ENCODE measurements around the gene SDC4. TPM values are rescaled to one million over a fixed set of nuclear protein-coding genes. Genes with fewer than 3 reads are reported as not detected.

The SDC4 gene
- total and polyA plus RNA-seq, 9 of the 15 experiments (the other 6 are each of a cell fraction or from before 2014, with no cell fraction given): 2.1 to 10.7 (median 6.3) TPM

DNA sequence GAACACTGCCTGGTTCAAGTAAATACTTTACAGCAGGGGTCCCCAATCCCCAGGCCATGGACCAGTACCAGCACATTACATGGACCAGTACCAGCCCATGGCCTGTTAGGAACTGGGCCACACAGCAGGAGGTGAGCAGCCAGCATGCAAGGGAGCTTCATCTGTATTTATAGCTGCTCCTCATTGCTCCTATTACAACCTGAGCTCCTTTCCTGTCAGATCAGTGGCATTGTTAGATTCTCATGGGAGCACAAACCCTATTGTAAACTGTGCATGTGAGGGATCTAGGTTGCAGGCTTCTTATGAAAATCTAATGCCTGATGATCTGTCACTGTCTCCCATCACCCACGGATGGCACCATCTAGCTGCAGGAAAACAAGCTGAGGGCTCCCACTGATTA, 53.6 kb downstream of the SDC4 start:
- BruUV-seq (replicated peaks): no TSS peak

DNA sequence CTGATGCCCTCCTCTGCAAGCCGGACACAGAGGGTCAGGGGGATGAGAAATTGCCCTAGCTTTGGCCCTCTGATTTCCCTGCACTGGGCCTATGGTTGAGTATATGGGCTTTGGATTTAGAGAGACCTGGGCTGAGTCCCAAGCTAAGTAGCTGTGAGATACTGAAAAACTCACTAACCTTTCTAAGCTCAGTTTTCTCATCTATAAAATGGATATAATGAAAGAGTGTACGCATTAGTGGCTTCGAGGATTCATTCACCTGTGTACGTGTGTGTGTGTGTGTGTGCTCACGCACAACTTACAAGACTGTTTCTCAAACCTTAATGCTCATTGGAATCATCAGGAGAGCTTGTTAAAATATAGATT, 54.2 kb downstream of the SDC4 start:
- Histone ChIP-seq H3K4me1 (replicated peaks in 1 of 2; ENCODE audit: control insufficient read depth in 2 of 2, insufficient read depth in 2 of 2, low read length in 2 of 2) (peaks cover 10 to 19% of the 10 kb centered on the region in 2 experiments; a peak in 4 of 5 replicates), H3K79me2 (ENCODE audit: control insufficient read depth, insufficient read depth, low read length) (no peaks in the 10 kb centered on the region), H3K27ac (ENCODE audit: extremely low read depth, low read depth, low read length) (no peak overlapping the region), H3K9me1 (ENCODE audit: control insufficient read depth, insufficient read depth, low read length) (no peaks in the 10 kb centered on the region), H3K27me3 (ENCODE audit: control insufficient read depth in 2 of 2, insufficient read depth in 2 of 2, low read length in 2 of 2) (peaks cover 14 to 52% of the 10 kb centered on the region in 2 experiments; a peak in 4 of 5 replicates), H3K4me3 (no peak overlapping the region), H3K36me3 (ENCODE audit: control insufficient read depth, insufficient read depth, low read length) (no peaks in the 10 kb centered on the region), H3K4me2 (ENCODE audit: insufficient read depth, low read length) (0 out of 2 replicates have a peak overlapping the region, but pooled peaks have one; percentile 83), H2AFZ (ENCODE audit: low read depth, low read length) (peak overlapping the region; percentile 96; the same call in 1 of the 2 replicates), H4K20me1 (replicated peaks; ENCODE audit: control insufficient read depth, insufficient read depth, low read length) (peaks cover 5% of the 10 kb centered on the region; the same call in 1 of the 2 replicates), H3K9me3 (replicated peaks; ENCODE audit: control insufficient read depth, insufficient read depth, low read depth, low read length) (peaks cover 3% of the 10 kb centered on the region; the same call in 1 of the 2 replicates), H3K9ac (ENCODE audit: insufficient read depth in 1 of 2, low read depth in 2 of 2, low read length in 2 of 2) (no peak overlapping the region)
- FAIRE-seq (no peak), ATAC-seq (no peak), DNase-seq (ENCODE audit: extremely low read depth in 1 of 4, low spot score in 3 of 4) (no peak)
- intact Hi-C loops (cut with micrococcal nuclease) (loop anchor here (5.0 kb wide), 1 partner anchor 57 kb away; no protein-coding TSS in a partner anchor), in situ Hi-C loops (cut with MboI) (no loop called here)
- ChIA-PET CTCF (ENCODE audit: low intra/inter-chr PET ratio) (no interaction called here), POLR2A (interaction anchor here (0.5 to 1.8 kb wide), 6 partner anchors 10 to 1799 kb away, joined by 3 to 10 read pairs (median 3); partner anchors contain the start of gene SYS1)
- WGBS (ENCODE audit: insufficient coverage, low coverage, missing lambda C conversion rate): 2% methylated on average over 4 of the region's 5 CpGs
- no TSS peak for BruUV-seq (replicated peaks)
- no peak for TF ChIP-seq HMGN3 (IDR thresholded peaks at IDR 0.05; ENCODE audit: borderline replicate concordance, extremely low read depth, insufficient read length, low read depth, low read length)
- TF ChIP-seq, protein P1, sequence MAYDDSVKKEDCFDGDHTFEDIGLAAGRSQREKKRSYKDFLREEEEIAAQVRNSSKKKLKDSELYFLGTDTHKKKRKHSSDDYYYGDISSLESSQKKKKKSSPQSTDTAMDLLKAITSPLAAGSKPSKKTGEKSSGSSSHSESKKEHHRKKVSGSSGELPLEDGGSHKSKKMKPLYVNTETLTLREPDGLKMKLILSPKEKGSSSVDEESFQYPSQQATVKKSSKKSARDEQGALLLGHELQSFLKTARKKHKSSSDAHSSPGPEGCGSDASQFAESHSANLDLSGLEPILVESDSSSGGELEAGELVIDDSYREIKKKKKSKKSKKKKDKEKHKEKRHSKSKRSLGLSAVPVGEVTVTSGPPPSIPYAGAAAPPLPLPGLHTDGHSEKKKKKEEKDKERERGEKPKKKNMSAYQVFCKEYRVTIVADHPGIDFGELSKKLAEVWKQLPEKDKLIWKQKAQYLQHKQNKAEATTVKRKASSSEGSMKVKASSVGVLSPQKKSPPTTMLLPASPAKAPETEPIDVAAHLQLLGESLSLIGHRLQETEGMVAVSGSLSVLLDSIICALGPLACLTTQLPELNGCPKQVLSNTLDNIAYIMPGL (CRISPR knock-in tag; IDR thresholded peaks at IDR 0.05): no peak
- TF ChIP-seq U2AF1 (optimal IDR thresholded peaks at IDR 0.05; ENCODE audit: low read depth, low read length): no peak
- TF ChIP-seq ZNF766 (CRISPR knock-in tag; conservative IDR thresholded peaks at IDR 0.05): no peak
- TF ChIP-seq NFE2L1 (tag; IDR thresholded peaks at IDR 0.05; ENCODE audit: borderline replicate concordance, low read depth): no peak
- TF ChIP-seq ZNF347 (CRISPR knock-in tag; IDR thresholded peaks at IDR 0.05; ENCODE audit: low read depth): no peak
- no peak for TF ChIP-seq SAP30 (IDR thresholded peaks at IDR 0.05; ENCODE audit: borderline replicate concordance, insufficient read depth, low read depth, low read length, poor library complexity, severe bottlenecking)
- TF ChIP-seq PTRF (tag; IDR thresholded peaks at IDR 0.05): no peak
- no peak for TF ChIP-seq SPI1 (IDR thresholded peaks at IDR 0.05; ENCODE audit: borderline replicate concordance, low read depth, low read length)
- no peak for TF ChIP-seq HSF4 (CRISPR knock-in tag; IDR thresholded peaks at IDR 0.05; ENCODE audit: borderline replicate concordance)

More for the DNA sequence above, 53.6 kb downstream of the SDC4 start:
- Histone ChIP-seq H3K9me1 (ENCODE audit: control insufficient read depth, insufficient read depth, low read length) (no peaks in the 10 kb centered on the region), H3K9me3 (replicated peaks; ENCODE audit: control insufficient read depth, insufficient read depth, low read depth, low read length) (peaks cover 3% of the 10 kb centered on the region; the same call in 1 of the 2 replicates), H3K27ac (ENCODE audit: extremely low read depth, low read depth, low read length) (no peak overlapping the region), H3K4me2 (ENCODE audit: insufficient read depth, low read length) (no peak overlapping the region), H2AFZ (ENCODE audit: low read depth, low read length) (no peak overlapping the region), H3K79me2 (ENCODE audit: control insufficient read depth, insufficient read depth, low read length) (no peaks in the 10 kb centered on the region), H3K27me3 (ENCODE audit: control insufficient read depth in 2 of 2, insufficient read depth in 2 of 2, low read length in 2 of 2) (peaks cover 13 to 46% of the 10 kb centered on the region in 2 experiments; a peak in 4 of 5 replicates), H3K9ac (ENCODE audit: insufficient read depth in 1 of 2, low read depth in 2 of 2, low read length in 2 of 2) (no peak overlapping the region), H3K36me3 (ENCODE audit: control insufficient read depth, insufficient read depth, low read length) (no peaks in the 10 kb centered on the region), H3K4me1 (replicated peaks in 1 of 2; ENCODE audit: control insufficient read depth in 2 of 2, insufficient read depth in 2 of 2, low read length in 2 of 2) (peaks cover 10 to 19% of the 10 kb centered on the region in 2 experiments; a peak in 4 of 5 replicates), H4K20me1 (replicated peaks; ENCODE audit: control insufficient read depth, insufficient read depth, low read length) (peaks cover 5% of the 10 kb centered on the region; the same call in 1 of the 2 replicates), H3K4me3 (no peak overlapping the region)
- ChIA-PET POLR2A (interaction anchor here (0.6 to 1.8 kb wide), 4 partner anchors 9 to 1799 kb away, joined by 3 to 10 read pairs (median 3); no protein-coding TSS in a partner anchor), CTCF (ENCODE audit: low intra/inter-chr PET ratio) (no interaction called here)
- 0% methylated on average over 1 of the region's 1 CpG for WGBS (ENCODE audit: insufficient coverage, low coverage, missing lambda C conversion rate)
- DNase-seq (ENCODE audit: extremely low read depth in 1 of 4, low spot score in 3 of 4): no peak
- no peak for FAIRE-seq
- TF ChIP-seq NCOA1 (IDR thresholded peaks at IDR 0.05; ENCODE audit: low read depth) (no peak), YY1 (IDR thresholded peaks at IDR 0.05; ENCODE audit: borderline replicate concordance in 1 of 3, control insufficient read depth in 1 of 3, extremely low read depth in 1 of 3, insufficient read depth in 3 of 3, insufficient read length in 1 of 3, insufficient replicate concordance in 2 of 3, low read depth in 1 of 3, low read length in 2 of 3) (no peak)
- no peak for ATAC-seq
- intact Hi-C loops (cut with micrococcal nuclease) (loop anchor here (5.0 kb wide), 1 partner anchor 57 kb away; no protein-coding TSS in a partner anchor), in situ Hi-C loops (cut with MboI) (no loop called here)

Measured in K562 (cell line).